H9 (cell line): ENCODE results near the gene IFNAR2. TPM values are rescaled to one million over a fixed set of nuclear protein-coding genes. Genes with fewer than 3 reads are reported as not detected.

ENCODE experiments used
- DNase-seq: peaks from one replicate; pipeline ENCODE4 v3.0.0-alpha.2; 2017
- H2AFZ ChIP-seq: one replicate; pipeline ENCODE4 v1.6.1; 2013; ENCODE audit warnings: mild to moderate bottlenecking, low read length, control low read depth, moderate library complexity
- H2AK5ac ChIP-seq: 2 replicates; pipeline ENCODE4 v1.6.1; 2013; ENCODE audit warnings: low read length, control low read depth, mixed read lengths; ENCODE audit not compliant: insufficient read length
- H2BK120ac ChIP-seq: one replicate; pipeline ENCODE4 v1.6.1; 2013; ENCODE audit warnings: low read depth, mild to moderate bottlenecking, low read length, control low read depth, inconsistent platforms; ENCODE audit not compliant: poor library complexity, severe bottlenecking
- H2BK12ac ChIP-seq: 2 replicates; pipeline ENCODE4 v1.6.1; 2013; ENCODE audit warnings: low read length, control low read depth, mixed read lengths, low read depth; ENCODE audit not compliant: insufficient read length
- H2BK15ac ChIP-seq: 2 replicates; pipeline ENCODE4 v1.6.1; 2013; ENCODE audit warnings: low read depth, low read length, control low read depth
- H2BK20ac ChIP-seq: one replicate; pipeline ENCODE4 v1.6.1; 2013; ENCODE audit warnings: low read depth, mild to moderate bottlenecking, low read length, control low read depth, inconsistent platforms; ENCODE audit not compliant: poor library complexity, severe bottlenecking
- H2BK5ac ChIP-seq: 2 replicates; pipeline ENCODE4 v1.6.1; 2013; ENCODE audit warnings: low read length, control low read depth, mixed read lengths; ENCODE audit not compliant: insufficient read length
- H3K14ac ChIP-seq: 2 replicates; pipeline ENCODE4 v1.6.1; 2013; ENCODE audit warnings: low read length, control low read depth; ENCODE audit not compliant: insufficient read depth
- H3K18ac ChIP-seq: 2 replicates; pipeline ENCODE4 v1.6.1; 2013; ENCODE audit warnings: low read depth, mild to moderate bottlenecking, mixed read lengths, low read length, control low read depth; ENCODE audit not compliant: insufficient read length
- H3K23ac ChIP-seq: 2 replicates; pipeline ENCODE4 v1.6.1; 2013; ENCODE audit warnings: low read length, control low read depth, mixed read lengths, low read depth; ENCODE audit not compliant: insufficient read length
- H3K23me2 ChIP-seq: 2 replicates; pipeline ENCODE4 v1.6.1; 2013; ENCODE audit warnings: low read depth, mild to moderate bottlenecking, mixed read lengths, low read length, control low read depth; ENCODE audit not compliant: insufficient read length, poor library complexity, severe bottlenecking
- H3K27ac ChIP-seq: 2 replicates; pipeline ENCODE4 v1.5.1; 2013; ENCODE audit warnings: low read length, control low read depth, mixed read lengths, low read depth; ENCODE audit not compliant: insufficient read length
- H3K27me3 ChIP-seq: 2 replicates; pipeline ENCODE4 v1.6.1; 2013; ENCODE audit warnings: low read length, control low read depth, inconsistent platforms; ENCODE audit not compliant: insufficient read depth
- H3K4ac ChIP-seq: 2 replicates; pipeline ENCODE4 v1.6.1; 2013; ENCODE audit warnings: low read depth, mild to moderate bottlenecking, control low read depth, inconsistent platforms, low read length, moderate library complexity
- H3K4me1 ChIP-seq: 2 replicates; pipeline ENCODE4 v1.6.1; 2013; ENCODE audit warnings: low read length, control low read depth, inconsistent platforms; ENCODE audit not compliant: insufficient read depth
- H3K4me2 ChIP-seq: 2 replicates; pipeline ENCODE4 v1.6.1; 2013; ENCODE audit warnings: low read length, control low read depth, mixed read lengths; ENCODE audit not compliant: insufficient read length, insufficient read depth
- H3K56ac ChIP-seq: 2 replicates; pipeline ENCODE4 v1.6.1; 2013; ENCODE audit warnings: low read depth, mild to moderate bottlenecking, mixed read lengths, low read length, control low read depth; ENCODE audit not compliant: insufficient read length
- H3K79me1 ChIP-seq: 2 replicates; pipeline ENCODE4 v1.6.1; 2013; ENCODE audit warnings: low read depth, mild to moderate bottlenecking, moderate library complexity, low read length, control low read depth, inconsistent platforms; ENCODE audit not compliant: insufficient read depth, poor library complexity, severe bottlenecking
- H3K79me2 ChIP-seq: 2 replicates; pipeline ENCODE4 v1.6.1; 2013; ENCODE audit warnings: low read length, control low read depth, inconsistent platforms; ENCODE audit not compliant: insufficient read depth
- H3K9ac ChIP-seq: 2 replicates; pipeline ENCODE4 v1.6.1; 2013; ENCODE audit warnings: low read length, control low read depth, mixed read lengths; ENCODE audit not compliant: insufficient read length; ENCODE audit errors: extremely low read depth
- H3K9me3 ChIP-seq: one replicate; pipeline ENCODE4 v1.6.1; 2013; ENCODE audit warnings: low read depth, low read length, inconsistent platforms; ENCODE audit not compliant: control insufficient read depth
- H3T11ph ChIP-seq: one replicate; pipeline ENCODE4 v1.6.1; 2013; ENCODE audit warnings: mild to moderate bottlenecking, low read length, control low read depth, inconsistent platforms
- H4K20me1 ChIP-seq: one replicate; pipeline ENCODE4 v1.6.1; 2013; ENCODE audit not compliant: control insufficient read depth, insufficient read length, insufficient read depth
- H4K5ac ChIP-seq: 2 replicates; pipeline ENCODE4 v1.6.1; 2013; ENCODE audit warnings: low read depth, mild to moderate bottlenecking, mixed read lengths, low read length, control low read depth; ENCODE audit not compliant: insufficient read length
- H4K8ac ChIP-seq: replicated peaks from 2 replicates; pipeline ENCODE4 v1.6.1; 2013; ENCODE audit warnings: low read length, control low read depth, mixed read lengths, low read depth; ENCODE audit not compliant: insufficient read length
- H4K91ac ChIP-seq: 2 replicates; pipeline ENCODE4 v1.6.1; 2013; ENCODE audit warnings: low read depth, mild to moderate bottlenecking, moderate library complexity, mixed read lengths, low read length, control low read depth; ENCODE audit not compliant: insufficient read length
- H3K27ac Mint-ChIP-seq, 3 experiments: 2 replicates in 2 of 3; 3 replicates in 1 of 3; pipeline ENCODE4 v1.8.0; 2020 to 2021; ENCODE audit warnings: mixed read lengths in 3 of 3, mild to moderate bottlenecking in 1 of 3, moderate library complexity in 1 of 3
- H3K27me3 Mint-ChIP-seq: 2 replicates; pipeline ENCODE4 v1.8.0; 2021; ENCODE audit warnings: low read depth, mild to moderate bottlenecking, moderate library complexity, mixed read lengths
- H3K36me3 Mint-ChIP-seq, 3 experiments: 2 replicates in 2 of 3; 3 replicates in 1 of 3; pipeline ENCODE4 v1.8.0; 2020 to 2021; ENCODE audit warnings: low read depth in 3 of 3, mixed read lengths in 3 of 3; ENCODE audit not compliant: insufficient read depth in 1 of 3
- H3K4me1 Mint-ChIP-seq, 2 experiments: 2 replicates each; pipeline ENCODE4 v1.8.0; 2020; ENCODE audit warnings: mixed read lengths in 2 of 2
- H3K4me3 Mint-ChIP-seq, 2 experiments: 2 replicates in 1 of 2; 3 replicates in 1 of 2; pipeline ENCODE4 v1.8.0; 2020 to 2021; ENCODE audit warnings: mild to moderate bottlenecking in 2 of 2, mixed read lengths in 2 of 2, moderate library complexity in 1 of 2
- H3K9me3 Mint-ChIP-seq, 2 experiments: 2 replicates in 1 of 2; 3 replicates in 1 of 2; pipeline ENCODE4 v1.8.0; 2020; ENCODE audit warnings: mild to moderate bottlenecking in 2 of 2, mixed read lengths in 2 of 2, moderate library complexity in 1 of 2
- WGBS: extraction: QIAGEN DNeasy Blood & Tissue Kit; methylation state at CpG from one replicate; pipeline ENCODE4 v1.1.7; 2013; ENCODE audit warnings: missing lambda C conversion rate, low lambda C conversion rate, mixed read lengths; ENCODE audit not compliant: insufficient read length; ENCODE audit errors: extremely low coverage; 5-methylcytosine and 5-hydroxymethylcytosine counted together
- total RNA-seq: library from RNA; stranded (reverse); gene quantifications from 2 replicates; pipeline ENCODE4 v1.2.1, GENCODE V29; 2021
- TF ChIP-seq, protein P1 (sequence below): fragments of 200-600 bp; sonication (generic); conservative IDR thresholded peaks from 3 replicates; pipeline ENCODE4 v1.8.0; 2021; ENCODE audit warnings: antibody characterized with exemption, mild to moderate bottlenecking

IFNAR2 gene
- total RNA-seq, 1 experiment from 2014 or later, result 14.4 TPM

DNA sequence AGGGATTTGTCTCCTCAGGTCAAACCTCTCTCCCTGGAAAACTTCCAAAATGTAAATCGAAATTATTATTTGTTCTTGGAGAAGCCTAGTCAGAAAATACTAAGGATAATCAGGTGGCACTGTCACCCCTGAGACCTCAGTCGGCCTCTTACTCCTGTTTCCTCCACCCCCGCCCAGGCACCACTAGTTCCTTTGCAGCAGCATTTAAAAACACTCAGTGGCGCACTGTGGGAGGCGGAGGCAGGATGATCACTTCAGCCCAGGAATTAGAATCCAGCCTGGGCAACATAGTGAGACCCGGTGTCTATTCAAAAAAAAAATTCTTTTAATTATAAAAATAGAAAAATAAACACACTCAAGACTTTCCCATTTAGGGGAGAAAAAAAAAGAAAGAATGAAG lies 18.0 kb upstream of the IFNAR2 start:
- H3K23ac ChIP-seq, result no peak overlapping the region
- H3K4ac ChIP-seq, result no peak overlapping the region
- no peaks in the 10 kb centered on the region for H3K23me2 ChIP-seq
- H3K4me2 ChIP-seq, result no peak overlapping the region
- H2BK20ac ChIP-seq, result no peak overlapping the region
- no peaks in the 10 kb centered on the region for H3K9me3 ChIP-seq
- H2BK5ac ChIP-seq, result no peak overlapping the region
- no peak overlapping the region for H3K18ac ChIP-seq
- peaks cover 8% of the 10 kb centered on the region for H3K27me3 Mint-ChIP-seq
- no peak overlapping the region for H2BK12ac ChIP-seq
- peaks cover 11 to 15% of the 10 kb centered on the region in 2 experiments for H3K9me3 Mint-ChIP-seq
- H4K5ac ChIP-seq, result no peak overlapping the region
- no peak overlapping the region for H2BK15ac ChIP-seq
- H2BK120ac ChIP-seq, result no peak overlapping the region
- no peaks in the 10 kb centered on the region for H4K20me1 ChIP-seq
- no peak overlapping the region for H3K9ac ChIP-seq
- no peak for DNase-seq
- H3K36me3 Mint-ChIP-seq, result peaks cover 2 to 11% (median 9%) of the 10 kb centered on the region in 3 experiments; a peak in 5 of 7 replicates
- whole genome bisulfite sequencing, result no CpG with 5 or more reads among the region's 6 CpGs
- H3K4me1 ChIP-seq, result no peaks in the 10 kb centered on the region
- H3K4me1 Mint-ChIP-seq, result peaks cover 16 to 18% of the 10 kb centered on the region in 2 experiments
- no peaks in the 10 kb centered on the region for H3K27me3 ChIP-seq
- no peak overlapping the region for H4K91ac ChIP-seq
- H3K14ac ChIP-seq, result no peak overlapping the region
- no peak overlapping the region for H3K4me3 Mint-ChIP-seq
- H3K79me2 ChIP-seq, result no peaks in the 10 kb centered on the region
- no peak overlapping the region for H3K56ac ChIP-seq
- no peak overlapping the region for H3K27ac ChIP-seq
- no peak overlapping the region for H4K8ac ChIP-seq
- no peak overlapping the region for H3K27ac Mint-ChIP-seq
- H2AK5ac ChIP-seq, result no peak overlapping the region
- TF ChIP-seq, protein P1, sequence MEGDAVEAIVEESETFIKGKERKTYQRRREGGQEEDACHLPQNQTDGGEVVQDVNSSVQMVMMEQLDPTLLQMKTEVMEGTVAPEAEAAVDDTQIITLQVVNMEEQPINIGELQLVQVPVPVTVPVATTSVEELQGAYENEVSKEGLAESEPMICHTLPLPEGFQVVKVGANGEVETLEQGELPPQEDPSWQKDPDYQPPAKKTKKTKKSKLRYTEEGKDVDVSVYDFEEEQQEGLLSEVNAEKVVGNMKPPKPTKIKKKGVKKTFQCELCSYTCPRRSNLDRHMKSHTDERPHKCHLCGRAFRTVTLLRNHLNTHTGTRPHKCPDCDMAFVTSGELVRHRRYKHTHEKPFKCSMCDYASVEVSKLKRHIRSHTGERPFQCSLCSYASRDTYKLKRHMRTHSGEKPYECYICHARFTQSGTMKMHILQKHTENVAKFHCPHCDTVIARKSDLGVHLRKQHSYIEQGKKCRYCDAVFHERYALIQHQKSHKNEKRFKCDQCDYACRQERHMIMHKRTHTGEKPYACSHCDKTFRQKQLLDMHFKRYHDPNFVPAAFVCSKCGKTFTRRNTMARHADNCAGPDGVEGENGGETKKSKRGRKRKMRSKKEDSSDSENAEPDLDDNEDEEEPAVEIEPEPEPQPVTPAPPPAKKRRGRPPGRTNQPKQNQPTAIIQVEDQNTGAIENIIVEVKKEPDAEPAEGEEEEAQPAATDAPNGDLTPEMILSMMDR, result no peak
- H2AFZ ChIP-seq, result no peak overlapping the region
- no peak overlapping the region for H3T11ph ChIP-seq
- H3K79me1 ChIP-seq, result no peaks in the 10 kb centered on the region
